DMS79 treated with DMSO at 0.1 percent for 48 hours (cell line): Measurements from ENCODE around the gene ATXN7L3.
A peak's percentile ranks its signal among the peaks of the same experiment; 100 is the strongest.

ENCODE experiments used
- DNase-seq: peaks from one replicate; lab custom pipeline; 2025; lab: John Stamatoyannopoulos, UW

Gene ATXN7L3

GRCh38 chr17:44218344-44219107, 18.8 kb upstream of the ATXN7L3 start:
- peak; percentile 85 for DNase-seq

- DNase-seq, result no peak
Measured at GRCh38 chr17:44217738-44218343, 18.2 kb upstream of the ATXN7L3 start.

GRCh38 chr17:44216694-44217093, 17.0 kb upstream of the ATXN7L3 start:
- DNase-seq, result no peak

- DNase-seq, result no peak
Measured at GRCh38 chr17:44216173-44216572, 16.5 kb upstream of the ATXN7L3 start.

GRCh38 chr17:44214896-44215295, 15.2 kb upstream of the ATXN7L3 start:
- DNase-seq, result no peak

GRCh38 chr17:44214230-44214494, 14.5 kb upstream of the ATXN7L3 start:
- no peak for DNase-seq

GRCh38 chr17:44213403-44214229, 13.9 kb upstream of the ATXN7L3 start:
- no peak for DNase-seq

- no peak for DNase-seq
Measured at GRCh38 chr17:44212507-44213402, 13.1 kb upstream of the ATXN7L3 start.

GRCh38 chr17:44211281-44212265, 11.9 kb upstream of the ATXN7L3 start:
- DNase-seq, result no peak

- no peak for DNase-seq
Measured at GRCh38 chr17:44210342-44211192, 10.9 kb upstream of the ATXN7L3 start.

GRCh38 chr17:44209786-44210341, 10.2 kb upstream of the ATXN7L3 start:
- DNase-seq, result no peak

- no peak for DNase-seq
Measured at GRCh38 chr17:44207743-44208142, 8.1 kb upstream of the ATXN7L3 start.

- no peak for DNase-seq
Measured at GRCh38 chr17:44207319-44207718, 7.6 kb upstream of the ATXN7L3 start.

- no peak for DNase-seq
Measured at GRCh38 chr17:44206825-44207155, 7.1 kb upstream of the ATXN7L3 start.

GRCh38 chr17:44205962-44206824, 6.5 kb upstream of the ATXN7L3 start:
- no peak for DNase-seq

- no peak for DNase-seq
Measured at GRCh38 chr17:44204441-44204882, 4.8 kb upstream of the ATXN7L3 start.

GRCh38 chr17:44203731-44204440, 4.2 kb upstream of the ATXN7L3 start:
- DNase-seq, result no peak

GRCh38 chr17:44202756-44203155, 3.1 kb upstream of the ATXN7L3 start:
- DNase-seq, result no peak
